Liver (tissue), 3 donors: ENCODE measurements around the gene THOC2.
"Not testable (repeated sequence)": the region's sequence is repeated elsewhere in the genome, so short reads cannot be mapped to it uniquely, and the experiment has no call there.

ENCODE experiments used
- CTCF ChIP-seq: fragments of 150-350 bp; IDR thresholded peaks from 2 replicates; pipeline ENCODE4 v1.5.1; 2017; ENCODE audit warnings: improper control_type of control experiment, low read depth, low read length; ENCODE audit not compliant: missing input control
- EGR1 ChIP-seq, 2 donors: IDR thresholded peaks; 2 replicates each; pipeline ENCODE4 v1.6.1; 2016 to 2018; ENCODE audit warnings: antibody characterized with exemption in 2 of 2, low read depth in 2 of 2
- FOXA1 ChIP-seq: IDR thresholded peaks from 2 replicates; pipeline ENCODE4 v1.6.1; 2016; ENCODE audit warnings: antibody characterized with exemption
- MAX ChIP-seq: IDR thresholded peaks from 2 replicates; pipeline ENCODE4 v1.6.1; 2016; ENCODE audit warnings: antibody characterized with exemption
- RXRA ChIP-seq, 2 donors: IDR thresholded peaks; 2 replicates each; pipeline ENCODE4 v1.6.1; 2017 to 2018; ENCODE audit warnings: antibody characterized with exemption in 2 of 2, mild to moderate bottlenecking in 1 of 2
- ZBTB33 ChIP-seq: IDR thresholded peaks from 2 replicates; pipeline ENCODE4 v1.6.1; 2016; ENCODE audit warnings: antibody characterized with exemption
- donor health status: healthy.
- donor health status: healthy.

GRCh38 chrX:123757794-123758193 is 24.9 kb upstream of the THOC2 start:
- not testable (repeated sequence) for TF ChIP-seq CTCF; FOXA1; ZBTB33; MAX; EGR1 (IDR thresholded peaks at IDR 0.05; ENCODE audit: low read depth in 2 of 2); RXRA (IDR thresholded peaks at IDR 0.05)
